Transverse colon (tissue), 4 donors: ENCODE data around the gene MED23. TPM values are rescaled to one million over a fixed set of nuclear protein-coding genes. Genes with fewer than 3 reads are reported as not detected.

Source experiments
- DNase-seq: peaks from one replicate; pipeline ENCODE4 v3.0.0-alpha.2; 2019
- H3K27ac ChIP-seq, 4 donors: fragments of 200-600 bp; sonication (generic); 2 replicates each; pipeline ENCODE4 v1.5.1; 2016 to 2018; ENCODE audit warnings: inconsistent platforms in 4 of 4
- H3K27me3 ChIP-seq: fragments of 200-600 bp; sonication (generic); 2 replicates; pipeline ENCODE4 v1.5.1; 2017; ENCODE audit warnings: inconsistent platforms
- H3K36me3 ChIP-seq, 4 donors: fragments of 200-600 bp; sonication (generic); 2 replicates each; pipeline ENCODE4 v1.5.1; 2017 to 2019; ENCODE audit warnings: inconsistent platforms in 4 of 4
- H3K4me1 ChIP-seq, 4 donors: fragments of 200-600 bp; sonication (generic); 2 replicates each; pipeline ENCODE4 v1.5.1; 2017 to 2020; ENCODE audit warnings: inconsistent platforms in 4 of 4
- H3K4me3 ChIP-seq, 4 donors: fragments of 200-600 bp; sonication (generic); 1 replicate in 1 of 4; 2 replicates in 3 of 4; pipeline versions ENCODE4 v1.5.1 to v1.6.1; 2017 to 2019; ENCODE audit warnings: inconsistent platforms in 4 of 4
- H3K9me3 ChIP-seq, 2 donors: fragments of 200-600 bp; sonication (generic); 2 replicates each; pipeline ENCODE4 v1.5.1; 2017 to 2019; ENCODE audit warnings: inconsistent platforms in 2 of 2
- EP300 ChIP-seq: sonication (generic); formaldehyde crosslinking; IDR thresholded peaks from one replicate; pipeline ENCODE4 v1.6.1; 2017; ENCODE audit warnings: antibody characterized with exemption, low read depth
- POLR2A ChIP-seq: fragments of 450-650 bp; IDR thresholded peaks from one replicate; pipeline ENCODE4 v1.6.1; 2016; ENCODE audit warnings: antibody characterized with exemption, mild to moderate bottlenecking, moderate library complexity
- POLR2AphosphoS5 ChIP-seq, 3 donors: sonication (generic); formaldehyde crosslinking; IDR thresholded peaks; one replicate each; pipeline ENCODE4 v1.6.1; 2016; ENCODE audit warnings: antibody characterized with exemption in 3 of 3
- WGBS, 2 donors: methylation state at CpG; one replicate each; pipeline ENCODE4 v1.1.5; 2018; ENCODE audit warnings: low coverage in 1 of 2; 5-methylcytosine and 5-hydroxymethylcytosine counted together
- in situ Hi-C, 4 donors: fragments of 200-750 bp; cut with MboI; loops; one replicate each; pipeline versions ENCODE4 v1.15.0 to v1.15.1; 2017; ENCODE audit warnings: low sequenced_read_pairs in 3 of 4, low pct_ligation_motif_present in 1 of 4, low pct_unique_long_range_greater_than_20kb in 1 of 4
- intact Hi-C: fragments of 100-400 bp; cut with DNase I; formaldehyde crosslinking; loops from one replicate; pipeline ENCODE4 v1.15.1; 2023; ENCODE audit warnings: low total_unique reads
- total RNA-seq, 4 donors: library from RNA; depleted of rRNA; stranded (reverse); fragments of >200 nt; gene quantifications; one replicate each; pipeline ENCODE4 v1.1.0, GENCODE V29; 2016
- TF ChIP-seq, protein P1 (sequence below), 5 experiments: fragments of 200-600 bp in 3 of 5; fragments of 450-650 bp in 2 of 5; sonication (generic) in 3 of 5; IDR thresholded peaks; 1 replicate in 2 of 5; 2 replicates in 3 of 5; pipeline ENCODE4 v1.5.1; 2016 to 2017; ENCODE audit warnings: antibody characterized with exemption in 5 of 5, inconsistent platforms in 3 of 5, mild to moderate bottlenecking in 2 of 5, moderate library complexity in 1 of 5

The MED23 gene
- total RNA-seq, 4 donors from 2014 or later = 11.6 to 47.6 (median 37.9) TPM

DNA sequence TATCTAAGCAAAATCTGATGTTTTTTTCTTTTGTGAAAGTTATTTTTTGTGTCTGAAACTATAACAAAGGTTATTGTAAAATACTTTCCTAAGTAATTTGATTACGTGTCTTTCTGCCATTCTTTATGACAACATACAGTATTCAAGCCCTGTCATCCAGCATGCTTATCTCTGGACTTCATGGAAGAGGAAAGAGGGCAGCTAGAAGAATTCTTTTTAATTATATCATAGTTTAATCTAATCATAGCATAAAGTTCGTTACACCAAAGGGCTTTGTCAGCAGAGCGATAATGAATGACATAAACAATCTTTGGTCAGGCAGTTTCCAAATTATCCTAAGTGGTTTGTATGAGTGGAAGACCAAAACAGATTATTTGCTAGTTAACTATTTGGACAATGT is 12.5 kb upstream of the MED23 start:
- no peak for DNase-seq
- no peaks in the 10 kb centered on the region for H3K27me3 ChIP-seq
- peaks cover 0 to 24% (median 9%) of the 10 kb centered on the region in 4 donors for H3K4me1 ChIP-seq
- intact Hi-C loops = no loop called here
- TF ChIP-seq, protein P1, sequence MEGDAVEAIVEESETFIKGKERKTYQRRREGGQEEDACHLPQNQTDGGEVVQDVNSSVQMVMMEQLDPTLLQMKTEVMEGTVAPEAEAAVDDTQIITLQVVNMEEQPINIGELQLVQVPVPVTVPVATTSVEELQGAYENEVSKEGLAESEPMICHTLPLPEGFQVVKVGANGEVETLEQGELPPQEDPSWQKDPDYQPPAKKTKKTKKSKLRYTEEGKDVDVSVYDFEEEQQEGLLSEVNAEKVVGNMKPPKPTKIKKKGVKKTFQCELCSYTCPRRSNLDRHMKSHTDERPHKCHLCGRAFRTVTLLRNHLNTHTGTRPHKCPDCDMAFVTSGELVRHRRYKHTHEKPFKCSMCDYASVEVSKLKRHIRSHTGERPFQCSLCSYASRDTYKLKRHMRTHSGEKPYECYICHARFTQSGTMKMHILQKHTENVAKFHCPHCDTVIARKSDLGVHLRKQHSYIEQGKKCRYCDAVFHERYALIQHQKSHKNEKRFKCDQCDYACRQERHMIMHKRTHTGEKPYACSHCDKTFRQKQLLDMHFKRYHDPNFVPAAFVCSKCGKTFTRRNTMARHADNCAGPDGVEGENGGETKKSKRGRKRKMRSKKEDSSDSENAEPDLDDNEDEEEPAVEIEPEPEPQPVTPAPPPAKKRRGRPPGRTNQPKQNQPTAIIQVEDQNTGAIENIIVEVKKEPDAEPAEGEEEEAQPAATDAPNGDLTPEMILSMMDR (IDR thresholded peaks at IDR 0.05) = no peak
- TF ChIP-seq EP300 (no peak), POLR2A (no peak), POLR2AphosphoS5 (IDR thresholded peaks at IDR 0.05) (no peak)
- WGBS, 2 donors = 57 to 61% methylated on average over 3 of the region's 3 CpGs
- no peaks in the 10 kb centered on the region for H3K9me3 ChIP-seq
- H3K4me3 ChIP-seq = no peak overlapping the region
- in situ Hi-C loops = loop anchor here in 1 of 4 donors (25.0 kb wide), 1 partner anchor 1172 kb away; the partner anchor contains the start of gene RPS12
- no peak overlapping the region for H3K27ac ChIP-seq
- H3K36me3 ChIP-seq = no peaks in the 10 kb centered on the region

DNA sequence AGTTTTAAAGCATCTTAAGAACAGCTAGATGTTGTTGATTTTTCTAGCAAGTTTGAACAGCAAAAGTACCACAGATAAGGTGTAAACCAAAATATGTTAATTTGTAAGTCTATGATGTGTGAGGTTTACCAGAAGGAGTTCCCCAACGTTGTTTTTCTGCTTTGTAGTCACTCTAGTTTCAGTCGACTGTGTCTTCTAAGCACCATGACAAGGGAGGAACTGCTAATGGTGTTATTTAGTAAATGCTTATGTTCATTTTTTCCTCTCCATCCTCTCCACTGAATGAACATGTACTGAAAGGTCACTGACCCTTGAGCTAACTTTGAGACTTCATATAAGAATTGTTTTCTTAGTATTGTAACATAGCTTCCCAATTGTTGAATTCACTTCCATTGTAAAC is 12.1 kb upstream of the MED23 start:
- no peak overlapping the region for H3K4me3 ChIP-seq
- in situ Hi-C loops (loop anchor here in 1 of 4 donors (25.0 kb wide), 1 partner anchor 1172 kb away; the partner anchor contains the start of gene RPS12), intact Hi-C loops (no loop called here)
- H3K4me1 ChIP-seq = peaks cover 0 to 19% (median 9%) of the 10 kb centered on the region in 4 donors
- WGBS, 2 donors = 31 to 35% methylated on average over 2 of the region's 2 CpGs
- DNase-seq = no peak
- H3K36me3 ChIP-seq = no peaks in the 10 kb centered on the region
- H3K27ac ChIP-seq = no peak overlapping the region
- no peaks in the 10 kb centered on the region for H3K27me3 ChIP-seq
- no peaks in the 10 kb centered on the region for H3K9me3 ChIP-seq
- TF ChIP-seq POLR2AphosphoS5 (IDR thresholded peaks at IDR 0.05) = no peak

DNA sequence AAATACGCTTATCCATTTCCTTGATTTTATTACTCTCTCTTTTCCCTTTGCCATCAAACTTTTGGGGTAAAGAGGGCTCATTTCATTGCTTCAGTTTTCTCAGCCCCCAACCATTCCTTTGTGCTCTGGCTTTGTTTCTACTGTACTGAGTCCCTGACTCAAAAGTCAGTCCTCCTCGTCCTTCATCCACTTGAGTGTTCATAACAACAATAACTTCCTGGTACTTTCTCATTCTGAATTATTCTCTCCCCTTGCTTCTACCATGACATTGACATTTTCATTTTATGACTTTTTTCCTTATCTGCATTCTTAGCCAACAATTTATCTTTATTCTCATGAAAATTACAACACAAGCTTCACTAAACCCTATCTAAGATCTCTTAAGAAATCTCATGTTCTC is 10.0 kb upstream of the MED23 start:
- intact Hi-C loops (no loop called here), in situ Hi-C loops (loop anchor here in 1 of 4 donors (25.0 kb wide), 1 partner anchor 1174 kb away; the partner anchor contains the start of gene RPS12)
- H3K4me3 ChIP-seq = peak overlapping the region in 2 of 4 donors; percentile 14 to 42
- H3K4me1 ChIP-seq = peaks cover 0 to 13% (median under 1%) of the 10 kb centered on the region in 4 donors
- DNase-seq = no peak
- no peaks in the 10 kb centered on the region for H3K36me3 ChIP-seq
- peak overlapping the region; percentile 3 to 62 (median 58) for H3K27ac ChIP-seq
- no peaks in the 10 kb centered on the region for H3K27me3 ChIP-seq
- WGBS, 2 donors = 50 to 56% methylated on average over 1 to 2 of the region's 2 CpGs
- H3K9me3 ChIP-seq = no peaks in the 10 kb centered on the region
- TF ChIP-seq EP300 (no peak), POLR2AphosphoS5 (IDR thresholded peaks at IDR 0.05) (peak in 1 of 3 donors; percentile 18), POLR2A (no peak)
- TF ChIP-seq, protein P1 (IDR thresholded peaks at IDR 0.05) = no peak

DNA sequence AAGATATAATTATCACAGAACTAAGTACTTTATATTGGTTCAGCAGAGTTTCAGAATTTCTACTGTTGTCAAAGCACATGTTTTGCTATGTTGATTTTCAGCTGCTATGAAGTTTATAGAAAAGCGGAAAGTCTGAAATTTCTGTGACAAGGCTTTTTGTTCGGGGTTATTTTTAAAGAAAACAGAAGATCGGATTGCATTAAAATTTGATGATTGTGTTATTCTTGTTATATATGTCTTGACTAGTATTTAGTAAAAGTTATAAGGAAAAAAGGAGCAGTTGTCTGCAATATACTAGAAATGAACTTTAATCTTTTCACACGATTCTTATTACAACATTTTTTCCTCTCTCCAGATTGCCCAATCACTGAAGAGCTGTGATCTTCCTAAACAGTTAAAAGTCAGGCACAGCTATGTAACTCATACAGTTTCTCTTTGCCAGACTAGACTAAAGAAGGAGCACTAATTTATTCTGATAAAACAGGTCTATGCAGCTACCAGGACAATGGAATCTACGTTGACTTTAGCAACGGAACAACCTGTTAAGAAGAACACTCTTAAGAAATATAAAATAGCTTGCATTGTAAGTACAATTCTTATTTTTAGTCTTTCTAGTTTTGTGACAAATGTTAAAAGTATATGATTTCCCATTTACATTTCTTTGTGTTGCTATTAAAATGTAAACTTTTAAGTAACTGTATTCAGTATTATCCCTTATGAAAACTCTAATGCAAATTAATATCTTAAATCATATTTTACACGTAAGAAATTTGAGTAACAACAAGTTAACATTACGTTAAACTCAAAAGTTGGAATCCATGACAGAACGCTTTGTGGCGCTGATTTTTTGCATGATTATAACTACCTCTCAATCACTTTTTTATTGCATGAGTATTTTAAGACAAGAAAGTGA is 9.1 kb upstream of the MED23 start, which contains the start of gene ENPP3:
ENPP3 (plus strand) TSS at position 423 of the 913 bp plus-strand sequence; CDS start at position 506, 83 bp downstream.
- H3K9me3 ChIP-seq = no peaks in the 10 kb centered on the region
- in situ Hi-C loops (loop anchor here in 1 of 4 donors (25.0 kb wide), 1 partner anchor 1175 kb away; the partner anchor contains the start of gene RPS12), intact Hi-C loops (no loop called here)
- 51 to 52% methylated on average over 10 of the region's 10 CpGs for WGBS, 2 donors
- no peaks in the 10 kb centered on the region for H3K36me3 ChIP-seq
- H3K4me3 ChIP-seq = peak within 1 kb of the TSS in 3 of 4 donors; percentile 10 to 42 (median 14)
- no peak for DNase-seq
- peaks cover 0 to 6% (median 0%) of the 10 kb centered on the region in 4 donors for H3K4me1 ChIP-seq
- H3K27ac ChIP-seq = peak within 1 kb of the TSS; percentile 3 to 62 (median 58)
- TF ChIP-seq, protein P1 (IDR thresholded peaks at IDR 0.05) = no peak
- TF ChIP-seq POLR2A (peak; percentile 90), EP300 (no peak), POLR2AphosphoS5 (IDR thresholded peaks at IDR 0.05) (peak; percentile 82 to 97 (median 96))
- no peaks in the 10 kb centered on the region for H3K27me3 ChIP-seq
